ACC112 (cell line): ENCODE measurements around the gene SDC1.

Experiments used
- H2AFZ ChIP-seq: fragments of 200-600 bp; sonication (generic); one replicate; pipeline ENCODE4 v1.6.0; 2017; ENCODE audit warnings: antibody characterized with exemption, low read length; ENCODE audit not compliant: unreplicated experiment
- H3K27ac ChIP-seq: fragments of 200-600 bp; sonication (generic); 2 replicates; pipeline ENCODE4 v1.5.1; 2014; ENCODE audit warnings: low read depth, mild to moderate bottlenecking, antibody characterized with exemption, low read length, moderate library complexity
- H3K27me3 ChIP-seq: fragments of 200-600 bp; sonication (generic); 2 replicates; pipeline ENCODE4 v1.6.1; 2014; ENCODE audit warnings: mild to moderate bottlenecking, antibody characterized with exemption, low read length, moderate library complexity, mixed read lengths; ENCODE audit not compliant: insufficient read depth
- H3K36me3 ChIP-seq: fragments of 200-600 bp; sonication (generic); 2 replicates; pipeline ENCODE4 v1.6.1; 2016; ENCODE audit warnings: mild to moderate bottlenecking, antibody characterized with exemption, low read length, moderate library complexity, mixed read lengths; ENCODE audit not compliant: insufficient read depth
- H3K4me1 ChIP-seq: fragments of 200-600 bp; sonication (generic); one replicate; pipeline ENCODE4 v1.6.1; 2016; ENCODE audit warnings: low read length, mixed read lengths; ENCODE audit not compliant: insufficient read depth, unreplicated experiment, control insufficient read depth
- H3K4me3 ChIP-seq: fragments of 200-600 bp; sonication (generic); 2 replicates; pipeline ENCODE4 v1.5.1; 2014; ENCODE audit warnings: mild to moderate bottlenecking, low read depth, low read length
- H3K79me2 ChIP-seq: fragments of 200-600 bp; sonication (generic); one replicate; pipeline ENCODE4 v1.6.0; 2016; ENCODE audit warnings: low read length; ENCODE audit not compliant: control insufficient read depth, unreplicated experiment, insufficient read depth

The SDC1 gene

GRCh38 chr2:20212871-20213503 is 11.9 kb downstream of the SDC1 start:
- Histone ChIP-seq H3K4me1 (no peaks in the 10 kb centered on the region), H3K4me3 (no peak overlapping the region), H3K27me3 (no peaks in the 10 kb centered on the region), H3K79me2 (no peaks in the 10 kb centered on the region), H3K27ac (no peak overlapping the region), H3K36me3 (no peaks in the 10 kb centered on the region), H2AFZ (no peak overlapping the region)

GRCh38 chr2:20212459-20212870 is 12.5 kb downstream of the SDC1 start:
- Histone ChIP-seq H2AFZ (no peak overlapping the region), H3K27me3 (no peaks in the 10 kb centered on the region), H3K4me3 (no peak overlapping the region), H3K36me3 (no peaks in the 10 kb centered on the region), H3K79me2 (no peaks in the 10 kb centered on the region), H3K27ac (no peak overlapping the region), H3K4me1 (no peaks in the 10 kb centered on the region)

DNA sequence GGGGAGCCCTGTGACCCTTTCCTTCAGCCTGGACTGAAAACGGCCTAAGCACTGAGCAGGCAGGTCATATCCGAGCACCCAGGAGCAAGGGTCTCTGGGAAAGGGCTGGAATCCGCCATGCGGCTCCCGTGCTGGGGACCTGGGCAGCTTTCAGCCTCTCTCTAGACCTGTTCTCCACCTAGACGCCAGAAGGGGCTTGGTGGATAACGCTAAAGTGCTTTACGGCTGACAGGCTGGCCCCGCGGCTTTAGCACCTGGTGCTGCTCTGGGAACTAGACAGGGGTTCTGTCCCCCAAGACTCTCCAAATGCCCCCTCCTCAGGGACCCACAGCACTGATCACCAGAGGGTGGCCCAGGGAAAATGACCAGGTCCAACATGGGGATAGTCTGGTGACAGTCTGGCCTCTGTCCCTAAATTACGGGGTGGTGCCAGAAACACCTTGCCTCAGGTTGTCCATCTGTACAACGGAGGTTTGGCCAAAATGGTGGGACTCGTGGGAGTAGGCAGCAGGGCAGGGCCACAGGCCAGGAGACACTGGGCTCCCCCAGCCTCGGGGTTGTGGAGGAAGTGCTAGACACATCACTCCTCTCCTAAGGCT is 13.0 kb downstream of the SDC1 start:
- H3K4me1 ChIP-seq = no peaks in the 10 kb centered on the region

GRCh38 chr2:20211420-20211819 is 13.5 kb downstream of the SDC1 start:
- Histone ChIP-seq H2AFZ (no peak overlapping the region), H3K36me3 (no peaks in the 10 kb centered on the region), H3K79me2 (no peaks in the 10 kb centered on the region), H3K27me3 (no peaks in the 10 kb centered on the region), H3K4me1 (no peaks in the 10 kb centered on the region), H3K27ac (no peak overlapping the region), H3K4me3 (no peak overlapping the region)

More for the DNA sequence above, 13.0 kb downstream of the SDC1 start:
- Histone ChIP-seq H2AFZ (no peak overlapping the region), H3K27me3 (no peaks in the 10 kb centered on the region), H3K79me2 (no peaks in the 10 kb centered on the region), H3K36me3 (no peaks in the 10 kb centered on the region), H3K4me3 (no peak overlapping the region), H3K27ac (no peak overlapping the region)

DNA sequence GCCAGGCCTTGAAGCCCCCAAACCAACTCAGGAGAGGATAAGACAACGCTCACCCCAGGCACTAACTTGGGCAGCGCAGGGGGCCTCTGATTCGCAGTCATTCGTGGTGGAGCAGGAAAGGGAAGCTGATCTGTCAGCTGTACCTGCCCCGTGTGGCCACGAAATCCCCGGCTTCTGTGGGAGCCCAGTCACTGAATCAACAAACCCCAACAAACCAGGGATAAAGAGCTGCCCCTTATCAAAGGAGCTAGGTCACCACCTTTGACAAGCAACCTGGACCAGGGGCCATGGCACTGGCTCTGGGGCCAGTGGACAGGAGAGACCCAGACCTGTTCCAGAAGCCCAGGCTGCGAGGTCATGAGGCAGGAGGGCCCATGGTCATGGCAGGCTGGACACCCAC is 14.5 kb downstream of the SDC1 start:
- H3K4me1 ChIP-seq = no peaks in the 10 kb centered on the region
- H3K36me3 ChIP-seq = no peaks in the 10 kb centered on the region
- H3K79me2 ChIP-seq = no peaks in the 10 kb centered on the region
- no peaks in the 10 kb centered on the region for H3K27me3 ChIP-seq
- no peak overlapping the region for H2AFZ ChIP-seq
- no peak overlapping the region for H3K4me3 ChIP-seq
- H3K27ac ChIP-seq = no peak overlapping the region

- Histone ChIP-seq H3K79me2 (no peaks in the 10 kb centered on the region), H3K36me3 (no peaks in the 10 kb centered on the region), H3K4me1 (no peaks in the 10 kb centered on the region), H2AFZ (no peak overlapping the region), H3K27me3 (no peaks in the 10 kb centered on the region), H3K4me3 (no peak overlapping the region), H3K27ac (no peak overlapping the region)
These were observed 15.4 kb downstream of the SDC1 start for GRCh38 chr2:20209373-20210109.

- Histone ChIP-seq H3K36me3 (no peaks in the 10 kb centered on the region), H3K27ac (no peak overlapping the region), H3K27me3 (no peaks in the 10 kb centered on the region), H2AFZ (no peak overlapping the region), H3K4me1 (no peaks in the 10 kb centered on the region), H3K4me3 (no peak overlapping the region), H3K79me2 (no peaks in the 10 kb centered on the region)
These were observed 16.5 kb downstream of the SDC1 start for GRCh38 chr2:20208476-20208859.

DNA sequence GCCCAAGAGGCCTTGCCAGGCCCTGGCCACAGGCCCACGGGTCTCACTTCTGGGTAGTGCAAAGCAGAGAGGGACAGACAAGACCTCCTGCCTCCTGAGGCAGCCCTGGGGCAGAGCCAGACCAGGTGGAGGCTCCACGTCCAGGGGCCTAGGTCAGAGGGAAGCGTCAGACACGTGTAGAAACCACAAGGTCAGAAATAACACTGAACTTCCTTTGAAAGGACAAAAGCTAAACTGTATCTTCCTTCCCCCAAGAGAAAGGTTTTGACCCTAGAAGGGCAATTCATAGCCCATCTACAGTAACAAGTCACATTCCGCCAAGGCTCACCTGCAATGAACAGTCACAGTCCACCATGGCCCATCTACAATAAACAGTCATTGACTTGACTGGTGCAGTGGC is 17.9 kb downstream of the SDC1 start:
- no peak overlapping the region for H3K4me3 ChIP-seq

DNA sequence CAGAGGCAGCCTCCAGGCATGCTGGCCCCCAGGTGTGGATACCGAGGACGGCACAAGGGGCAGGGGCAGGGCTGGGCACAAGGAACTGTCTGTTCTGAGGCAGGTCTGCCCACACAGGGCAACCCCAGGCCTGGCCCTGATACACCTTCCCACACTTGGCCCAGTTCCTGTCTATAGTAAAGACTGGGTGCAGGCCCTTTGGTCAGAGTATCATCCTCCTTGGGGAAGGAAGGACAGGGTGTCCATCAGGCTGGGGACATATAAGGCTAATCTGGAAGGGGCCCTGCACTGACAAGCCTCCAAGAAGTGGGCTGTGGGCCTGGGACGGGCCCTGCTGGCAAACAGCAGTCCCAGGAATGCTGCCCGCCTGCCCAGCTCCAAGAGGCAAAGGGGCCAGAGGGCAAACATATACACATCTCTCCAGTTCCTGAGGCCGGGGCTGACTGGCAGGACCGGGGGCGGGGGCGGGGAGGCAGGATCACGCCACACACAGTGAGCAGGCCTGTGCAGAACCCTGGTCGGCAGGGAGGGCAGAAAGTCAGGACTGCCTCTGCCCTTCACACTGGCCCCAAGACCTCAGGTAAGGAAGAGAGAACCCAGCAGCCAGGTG is 18.9 kb downstream of the SDC1 start:
- Histone ChIP-seq H3K27ac (no peak overlapping the region), H3K27me3 (no peaks in the 10 kb centered on the region), H3K36me3 (no peaks in the 10 kb centered on the region), H2AFZ (no peak overlapping the region), H3K79me2 (no peaks in the 10 kb centered on the region), H3K4me1 (no peaks in the 10 kb centered on the region), H3K4me3 (no peak overlapping the region)

More for the DNA sequence above, 17.9 kb downstream of the SDC1 start:
- no peaks in the 10 kb centered on the region for H3K4me1 ChIP-seq
- H2AFZ ChIP-seq = no peak overlapping the region
- H3K27me3 ChIP-seq = no peaks in the 10 kb centered on the region
- H3K27ac ChIP-seq = no peak overlapping the region
- no peaks in the 10 kb centered on the region for H3K79me2 ChIP-seq
- no peaks in the 10 kb centered on the region for H3K36me3 ChIP-seq

- Histone ChIP-seq H3K79me2 (no peaks in the 10 kb centered on the region), H3K27ac (no peak overlapping the region), H3K4me1 (no peaks in the 10 kb centered on the region), H3K4me3 (no peak overlapping the region), H3K27me3 (no peaks in the 10 kb centered on the region), H2AFZ (no peak overlapping the region), H3K36me3 (no peaks in the 10 kb centered on the region)
These were observed 19.9 kb downstream of the SDC1 start for GRCh38 chr2:20205069-20205468.
